Gastroesophageal sphincter (tissue), 3 donors: ENCODE data around the gene RXFP4.
"Not testable (repeated sequence)": the region's sequence is repeated elsewhere in the genome, so short reads cannot be mapped to it uniquely, and the experiment has no call there.

Source experiments
- EP300 ChIP-seq: sonication (generic); formaldehyde crosslinking; IDR thresholded peaks from one replicate; pipeline ENCODE4 v1.6.1; 2017; ENCODE audit warnings: antibody characterized with exemption, mild to moderate bottlenecking
- POLR2A ChIP-seq, 2 donors: fragments of 450-650 bp; IDR thresholded peaks; one replicate each; pipeline ENCODE4 v1.6.1; 2017; ENCODE audit warnings: antibody characterized with exemption in 2 of 2, mild to moderate bottlenecking in 2 of 2, moderate library complexity in 1 of 2
- POLR2AphosphoS5 ChIP-seq: sonication (generic); formaldehyde crosslinking; IDR thresholded peaks from one replicate; pipeline ENCODE4 v1.6.1; 2017; ENCODE audit warnings: antibody characterized with exemption
- TF ChIP-seq, protein P1 (sequence below), 4 experiments: fragments of 200-600 bp in 2 of 4; fragments of 450-650 bp in 2 of 4; sonication (generic) in 1 of 4; IDR thresholded peaks; one replicate each; pipeline ENCODE4 v1.5.1; 2017 to 2019; ENCODE audit warnings: antibody characterized with exemption in 4 of 4, mild to moderate bottlenecking in 2 of 4, moderate library complexity in 2 of 4

- not testable (repeated sequence) for TF ChIP-seq POLR2AphosphoS5; POLR2A (IDR thresholded peaks at IDR 0.05); EP300
- TF ChIP-seq, protein P1, sequence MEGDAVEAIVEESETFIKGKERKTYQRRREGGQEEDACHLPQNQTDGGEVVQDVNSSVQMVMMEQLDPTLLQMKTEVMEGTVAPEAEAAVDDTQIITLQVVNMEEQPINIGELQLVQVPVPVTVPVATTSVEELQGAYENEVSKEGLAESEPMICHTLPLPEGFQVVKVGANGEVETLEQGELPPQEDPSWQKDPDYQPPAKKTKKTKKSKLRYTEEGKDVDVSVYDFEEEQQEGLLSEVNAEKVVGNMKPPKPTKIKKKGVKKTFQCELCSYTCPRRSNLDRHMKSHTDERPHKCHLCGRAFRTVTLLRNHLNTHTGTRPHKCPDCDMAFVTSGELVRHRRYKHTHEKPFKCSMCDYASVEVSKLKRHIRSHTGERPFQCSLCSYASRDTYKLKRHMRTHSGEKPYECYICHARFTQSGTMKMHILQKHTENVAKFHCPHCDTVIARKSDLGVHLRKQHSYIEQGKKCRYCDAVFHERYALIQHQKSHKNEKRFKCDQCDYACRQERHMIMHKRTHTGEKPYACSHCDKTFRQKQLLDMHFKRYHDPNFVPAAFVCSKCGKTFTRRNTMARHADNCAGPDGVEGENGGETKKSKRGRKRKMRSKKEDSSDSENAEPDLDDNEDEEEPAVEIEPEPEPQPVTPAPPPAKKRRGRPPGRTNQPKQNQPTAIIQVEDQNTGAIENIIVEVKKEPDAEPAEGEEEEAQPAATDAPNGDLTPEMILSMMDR (IDR thresholded peaks at IDR 0.05) = not testable (repeated sequence)
Observed at GRCh38 chr1:155930725-155931124, 10.7 kb upstream of the RXFP4 start.
